Suprapubic skin (tissue), 4 donors: ENCODE data around the gene CUEDC1. TPM values are rescaled to one million over a fixed set of nuclear protein-coding genes. Genes with fewer than 3 reads are reported as not detected.
A peak's percentile ranks its signal among the peaks of the same experiment; 100 is the strongest.

Experiments
- DNase-seq, 2 donors: peaks; one replicate each; pipeline ENCODE4 v3.0.0-alpha.2; 2019; ENCODE audit warnings: low spot score in 2 of 2
- H3K27ac ChIP-seq: fragments of 200-600 bp; sonication (generic); one replicate; pipeline ENCODE4 v1.5.1; 2019
- H3K27me3 ChIP-seq: fragments of 200-600 bp; sonication (generic); one replicate; pipeline ENCODE4 v1.5.1; 2019
- H3K36me3 ChIP-seq: fragments of 200-600 bp; sonication (generic); one replicate; pipeline ENCODE4 v1.5.1; 2019
- H3K4me1 ChIP-seq: fragments of 200-600 bp; sonication (generic); one replicate; pipeline ENCODE4 v1.5.1; 2019
- H3K4me3 ChIP-seq: fragments of 200-600 bp; sonication (generic); one replicate; pipeline ENCODE4 v1.5.1; 2019; ENCODE audit warnings: mild to moderate bottlenecking
- H3K9me3 ChIP-seq: fragments of 200-600 bp; sonication (generic); one replicate; pipeline ENCODE4 v1.5.1; 2019
- EP300 ChIP-seq: sonication (generic); formaldehyde crosslinking; IDR thresholded peaks from one replicate; pipeline ENCODE4 v1.6.1; 2017; ENCODE audit warnings: antibody characterized with exemption
- POLR2A ChIP-seq, 2 donors: fragments of 450-650 bp; IDR thresholded peaks; one replicate each; pipeline ENCODE4 v1.6.1; 2017; ENCODE audit warnings: antibody characterized with exemption in 2 of 2, mild to moderate bottlenecking in 2 of 2, moderate library complexity in 2 of 2
- POLR2AphosphoS5 ChIP-seq, 3 donors: sonication (generic); formaldehyde crosslinking; IDR thresholded peaks; one replicate each; pipeline ENCODE4 v1.6.1; 2017; ENCODE audit warnings: antibody characterized with exemption in 3 of 3
- WGBS: methylation state at CpG from one replicate; pipeline ENCODE4 v1.1.5; 2018; 5-methylcytosine and 5-hydroxymethylcytosine counted together
- total RNA-seq, 4 donors: library from RNA; depleted of rRNA; stranded (reverse); fragments of >200 nt; gene quantifications; one replicate each; pipeline ENCODE4 v1.1.0, GENCODE V29; 2016
- TF ChIP-seq, protein P1 (sequence below), 2 donors: fragments of 200-600 bp in 1 of 2; fragments of 450-650 bp in 1 of 2; sonication (generic) in 1 of 2; IDR thresholded peaks; one replicate each; pipeline ENCODE4 v1.5.1; 2016 to 2019; ENCODE audit warnings: antibody characterized with exemption in 2 of 2, mild to moderate bottlenecking in 1 of 2, moderate library complexity in 1 of 2

CUEDC1 gene
- total RNA-seq, 4 donors from 2014 or later = 5.1 to 34.2 (median 12.8) TPM

GRCh38 chr17:58001461-58002124, 46.4 kb upstream of the CUEDC1 start:
- peaks cover 37% of the 10 kb centered on the region for H3K4me1 ChIP-seq
- H3K36me3 ChIP-seq = peaks cover 41% of the 10 kb centered on the region
- 31% methylated on average over 1 of the region's 1 CpG for WGBS

DNA sequence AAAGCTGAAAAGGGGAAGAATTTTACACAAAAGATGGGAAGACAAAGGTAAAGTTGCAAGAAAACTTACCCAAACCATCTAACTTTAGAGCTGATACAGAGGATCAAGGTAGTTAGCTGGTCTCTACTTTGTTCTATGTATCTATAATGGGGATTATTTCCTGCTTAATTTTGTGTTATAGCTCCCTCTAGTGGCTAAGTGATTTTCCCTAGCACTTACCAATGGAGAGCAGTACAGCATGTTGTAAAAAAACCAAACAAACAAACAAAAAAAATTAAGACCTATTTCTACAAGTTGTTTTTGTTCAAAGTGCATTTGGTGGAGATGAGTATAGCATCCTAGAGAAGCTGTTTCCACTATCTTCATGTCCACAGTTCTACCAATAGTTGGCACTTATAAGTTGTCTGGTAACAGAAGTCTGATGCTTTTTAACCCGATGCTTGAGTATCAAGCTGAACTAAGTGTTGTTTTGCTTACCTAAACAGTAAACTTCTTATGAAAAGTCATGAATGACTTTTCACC, 44.3 kb upstream of the CUEDC1 start:
- Histone ChIP-seq H3K4me1 (peaks cover 33% of the 10 kb centered on the region), H3K9me3 (no peaks in the 10 kb centered on the region), H3K4me3 (no peak overlapping the region), H3K36me3 (peaks cover 31% of the 10 kb centered on the region), H3K27ac (no peak overlapping the region), H3K27me3 (no peaks in the 10 kb centered on the region)
- 69% methylated on average over 1 of the region's 1 CpG for WGBS
- DNase-seq = no peak
- TF ChIP-seq POLR2A (IDR thresholded peaks at IDR 0.05) = no peak
- TF ChIP-seq, protein P1, sequence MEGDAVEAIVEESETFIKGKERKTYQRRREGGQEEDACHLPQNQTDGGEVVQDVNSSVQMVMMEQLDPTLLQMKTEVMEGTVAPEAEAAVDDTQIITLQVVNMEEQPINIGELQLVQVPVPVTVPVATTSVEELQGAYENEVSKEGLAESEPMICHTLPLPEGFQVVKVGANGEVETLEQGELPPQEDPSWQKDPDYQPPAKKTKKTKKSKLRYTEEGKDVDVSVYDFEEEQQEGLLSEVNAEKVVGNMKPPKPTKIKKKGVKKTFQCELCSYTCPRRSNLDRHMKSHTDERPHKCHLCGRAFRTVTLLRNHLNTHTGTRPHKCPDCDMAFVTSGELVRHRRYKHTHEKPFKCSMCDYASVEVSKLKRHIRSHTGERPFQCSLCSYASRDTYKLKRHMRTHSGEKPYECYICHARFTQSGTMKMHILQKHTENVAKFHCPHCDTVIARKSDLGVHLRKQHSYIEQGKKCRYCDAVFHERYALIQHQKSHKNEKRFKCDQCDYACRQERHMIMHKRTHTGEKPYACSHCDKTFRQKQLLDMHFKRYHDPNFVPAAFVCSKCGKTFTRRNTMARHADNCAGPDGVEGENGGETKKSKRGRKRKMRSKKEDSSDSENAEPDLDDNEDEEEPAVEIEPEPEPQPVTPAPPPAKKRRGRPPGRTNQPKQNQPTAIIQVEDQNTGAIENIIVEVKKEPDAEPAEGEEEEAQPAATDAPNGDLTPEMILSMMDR (IDR thresholded peaks at IDR 0.05) = peak; percentile 73 to 81

More at GRCh38 chr17:58001461-58002124, 46.4 kb upstream of the CUEDC1 start:
- Histone ChIP-seq H3K27ac (no peak overlapping the region), H3K27me3 (no peaks in the 10 kb centered on the region), H3K4me3 (no peak overlapping the region), H3K9me3 (no peaks in the 10 kb centered on the region)
- TF ChIP-seq POLR2A (IDR thresholded peaks at IDR 0.05) = no peak
- DNase-seq = no peak

- peaks cover 26% of the 10 kb centered on the region for H3K36me3 ChIP-seq
- no peak overlapping the region for H3K4me3 ChIP-seq
- H3K27ac ChIP-seq = no peak overlapping the region
- H3K9me3 ChIP-seq = no peaks in the 10 kb centered on the region
- DNase-seq = no peak
- H3K4me1 ChIP-seq = peaks cover 28% of the 10 kb centered on the region
- H3K27me3 ChIP-seq = no peaks in the 10 kb centered on the region
- TF ChIP-seq EP300 (no peak), POLR2AphosphoS5 (IDR thresholded peaks at IDR 0.05) (no peak), POLR2A (IDR thresholded peaks at IDR 0.05) (no peak)
- TF ChIP-seq, protein P1 (IDR thresholded peaks at IDR 0.05) = no peak
These were observed 43.8 kb upstream of the CUEDC1 start for GRCh38 chr17:57999010-57999495.

DNA sequence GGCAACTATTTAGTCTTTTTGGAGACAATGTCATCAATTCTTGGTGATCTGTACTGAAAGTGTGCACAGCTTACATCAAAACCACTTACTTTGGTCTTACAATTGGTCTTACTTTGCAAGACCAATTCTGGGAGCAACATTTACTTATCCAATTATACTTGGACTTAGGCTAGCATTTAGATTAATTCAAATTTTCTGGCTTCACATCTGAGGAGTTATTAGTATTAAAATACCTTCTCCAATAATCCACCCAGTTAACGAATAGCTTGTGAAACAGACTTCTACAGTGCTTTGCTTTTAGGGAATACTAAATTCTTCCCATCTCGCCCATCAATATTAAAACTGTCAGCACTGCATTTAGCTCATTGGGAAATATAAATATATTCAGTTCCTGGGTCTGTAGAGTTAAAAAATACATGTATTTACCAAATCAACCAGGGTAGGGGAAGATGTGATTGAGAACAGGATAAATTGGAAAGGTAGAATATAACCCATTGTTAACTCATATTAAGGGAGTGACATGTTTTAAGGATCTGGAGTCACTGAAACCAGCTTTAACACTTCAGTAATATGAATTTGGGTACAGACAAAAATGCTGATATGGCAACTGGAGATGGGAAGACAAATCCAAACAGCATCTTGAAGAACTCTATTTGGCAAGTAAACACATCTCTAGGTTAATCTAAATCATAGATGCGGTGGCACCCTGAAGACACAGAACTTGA, 42.0 kb upstream of the CUEDC1 start:
- TF ChIP-seq POLR2A (IDR thresholded peaks at IDR 0.05) (no peak), EP300 (no peak), POLR2AphosphoS5 (IDR thresholded peaks at IDR 0.05) (no peak)
- TF ChIP-seq, protein P1 (IDR thresholded peaks at IDR 0.05) = no peak
- H3K27ac ChIP-seq = no peak overlapping the region
- DNase-seq = no peak
- peaks cover 10% of the 10 kb centered on the region for H3K36me3 ChIP-seq
- peaks cover 22% of the 10 kb centered on the region for H3K4me1 ChIP-seq
- no peaks in the 10 kb centered on the region for H3K9me3 ChIP-seq
- WGBS = 71% methylated on average over 3 of the region's 3 CpGs
- no peak overlapping the region for H3K4me3 ChIP-seq
- H3K27me3 ChIP-seq = no peaks in the 10 kb centered on the region

- H3K4me3 ChIP-seq = no peak overlapping the region
- 24% methylated on average over 4 of the region's 4 CpGs for WGBS
- H3K9me3 ChIP-seq = no peaks in the 10 kb centered on the region
- no peak overlapping the region for H3K27ac ChIP-seq
- TF ChIP-seq POLR2AphosphoS5 (IDR thresholded peaks at IDR 0.05) (peak in 1 of 3 donors; percentile 60), EP300 (no peak), POLR2A (IDR thresholded peaks at IDR 0.05) (no peak)
- TF ChIP-seq, protein P1 (IDR thresholded peaks at IDR 0.05) = peak; percentile 58 to 70
- H3K4me1 ChIP-seq = peaks cover 22% of the 10 kb centered on the region
- peaks cover 5% of the 10 kb centered on the region for H3K36me3 ChIP-seq
- peak in 1 of 2 donors; percentile 71 for DNase-seq
- no peaks in the 10 kb centered on the region for H3K27me3 ChIP-seq
These were observed 40.1 kb upstream of the CUEDC1 start for GRCh38 chr17:57995076-57995956.
